GM21528 (cell line): Measurements from ENCODE around the gene PDIA6.
"Not testable (repeated sequence)": the region's sequence is repeated elsewhere in the genome, so short reads cannot be mapped to it uniquely, and the experiment has no call there.

Source experiments
- ATAC-seq: cut with Tn5 transposase; IDR thresholded peaks from one replicate; pipeline ENCODE4 v1.9.1; 2021; ENCODE audit warnings: mild to moderate bottlenecking, moderate library complexity; ENCODE audit not compliant: unreplicated experiment, low FRiP score

The PDIA6 gene

GRCh38 chr2:10833021-10833420 lies 20.4 kb upstream of the PDIA6 start:
- no peak for ATAC-seq

- peak; percentile 75 for ATAC-seq
Observed at GRCh38 chr2:10832203-10832936, 19.8 kb upstream of the PDIA6 start.

- no peak for ATAC-seq
Observed at GRCh38 chr2:10831400-10831985, 18.9 kb upstream of the PDIA6 start.

- no peak for ATAC-seq
Observed at GRCh38 chr2:10830641-10831399, 18.2 kb upstream of the PDIA6 start.

- no peak for ATAC-seq
Observed at GRCh38 chr2:10830203-10830602, 17.6 kb upstream of the PDIA6 start.

GRCh38 chr2:10829299-10829698 lies 16.7 kb upstream of the PDIA6 start:
- no peak for ATAC-seq

- no peak for ATAC-seq
Observed at GRCh38 chr2:10828346-10828745, 15.8 kb upstream of the PDIA6 start.

- no peak for ATAC-seq
Observed at GRCh38 chr2:10826625-10827024, 14.0 kb upstream of the PDIA6 start.

GRCh38 chr2:10826026-10826425 lies 13.4 kb upstream of the PDIA6 start:
- no peak for ATAC-seq

GRCh38 chr2:10824191-10824590 lies 11.6 kb upstream of the PDIA6 start:
- no peak for ATAC-seq

- no peak for ATAC-seq
Observed at GRCh38 chr2:10820978-10821695, 8.6 kb upstream of the PDIA6 start.

- no peak for ATAC-seq
Observed at GRCh38 chr2:10820562-10820961, 8.0 kb upstream of the PDIA6 start.

- ATAC-seq, result no peak
Observed at GRCh38 chr2:10819714-10820314, 7.2 kb upstream of the PDIA6 start.

GRCh38 chr2:10818984-10819383 lies 6.4 kb upstream of the PDIA6 start:
- no peak for ATAC-seq

- not testable (repeated sequence) for ATAC-seq
Observed at GRCh38 chr2:10818305-10818704, 5.7 kb upstream of the PDIA6 start.

GRCh38 chr2:10817413-10817812 lies 4.8 kb upstream of the PDIA6 start:
- ATAC-seq, result no peak

- no peak for ATAC-seq
Observed at GRCh38 chr2:10814571-10815331, 2.2 kb upstream of the PDIA6 start.

- ATAC-seq, result no peak
Observed at GRCh38 chr2:10814142-10814541, 1.6 kb upstream of the PDIA6 start.

GRCh38 chr2:10813163-10814138 lies 866 bp upstream of the PDIA6 start:
- ATAC-seq, result not testable (repeated sequence)
